Measurements from ENCODE around the gene OLIG1.

Gene OLIG1

GRCh38 chr21:33063907-33064622 is 5.9 kb upstream of the OLIG1 start:
- DNase-seq: no peak

DNA sequence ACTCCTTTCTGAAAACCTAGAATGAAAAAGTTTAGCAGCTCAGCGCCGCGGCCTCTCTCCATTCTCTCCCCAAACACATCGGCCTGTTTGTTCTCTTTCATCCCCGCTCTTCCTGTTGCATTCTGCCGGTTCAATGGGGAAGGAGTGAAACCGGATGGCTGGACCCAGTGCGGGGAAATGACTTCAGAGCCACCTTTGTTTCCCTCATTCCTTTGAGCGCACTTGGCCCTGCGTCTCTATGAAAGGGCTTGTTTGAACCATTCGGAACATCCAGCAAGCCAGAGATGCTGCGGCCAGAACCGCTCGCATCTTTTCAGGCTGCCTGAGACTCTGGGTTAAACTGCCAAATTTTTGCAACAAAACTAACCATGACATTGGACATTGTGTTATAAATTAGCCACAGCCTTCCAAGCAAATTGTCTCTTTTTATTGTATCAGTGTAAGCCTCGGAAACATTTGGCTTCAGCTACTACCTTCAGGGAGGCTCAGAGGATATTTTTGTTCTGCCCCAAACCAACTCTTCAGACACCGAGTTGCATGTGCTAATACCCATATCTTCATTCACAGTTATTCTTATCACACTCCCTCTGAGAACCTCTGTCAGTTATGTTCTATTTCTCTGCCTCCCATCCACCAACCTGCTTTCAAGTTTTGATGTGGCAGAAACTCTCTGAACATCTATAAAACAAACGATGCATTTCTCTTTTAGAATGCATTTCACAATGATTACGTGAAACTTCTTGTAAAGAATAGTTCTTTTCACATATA is 5.1 kb upstream of the OLIG1 start:
- no peak for DNase-seq

- DNase-seq: no peak
Measured at GRCh38 chr21:33067043-33067442, 2.9 kb upstream of the OLIG1 start.

DNA sequence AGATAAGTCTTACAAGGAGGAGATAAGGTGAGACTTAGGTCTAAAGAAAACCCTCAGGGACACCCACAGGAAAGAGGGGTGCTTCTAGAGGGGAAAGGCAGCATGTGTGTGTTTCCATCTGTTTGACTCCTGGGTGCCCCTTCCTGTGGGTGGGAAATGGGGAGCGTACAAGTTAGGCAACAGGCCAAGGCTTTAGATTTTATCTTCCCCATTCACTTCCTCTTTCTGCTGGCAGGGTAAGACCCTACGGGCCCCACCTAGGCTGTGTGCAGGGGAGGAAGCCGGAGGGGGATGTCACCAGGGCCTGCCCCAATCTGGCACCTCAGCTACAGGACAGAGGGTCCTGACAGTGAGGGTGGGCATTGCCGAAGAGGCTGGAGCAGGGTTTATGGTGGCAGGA is 2.5 kb upstream of the OLIG1 start:
- no peak for DNase-seq

DNA sequence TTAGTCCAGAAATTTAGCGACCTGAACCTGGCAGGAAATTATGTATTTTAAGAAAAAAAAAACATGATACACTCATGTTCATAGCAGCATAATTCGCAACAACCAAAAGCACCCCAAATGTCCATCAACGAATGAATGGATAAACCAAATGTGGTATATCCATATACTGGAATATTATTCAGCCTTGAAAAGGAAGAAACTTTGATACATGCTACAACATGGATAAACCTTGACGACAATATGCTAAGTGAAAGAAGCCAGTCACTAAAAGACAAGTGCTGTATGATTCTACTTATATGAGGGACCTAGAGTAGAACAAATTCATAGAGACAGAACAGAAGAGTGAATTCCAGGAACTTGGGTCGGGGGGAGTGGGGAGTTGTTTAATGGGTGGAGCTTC is 698 bp upstream of the OLIG1 start:
- no peak for DNase-seq

DNA sequence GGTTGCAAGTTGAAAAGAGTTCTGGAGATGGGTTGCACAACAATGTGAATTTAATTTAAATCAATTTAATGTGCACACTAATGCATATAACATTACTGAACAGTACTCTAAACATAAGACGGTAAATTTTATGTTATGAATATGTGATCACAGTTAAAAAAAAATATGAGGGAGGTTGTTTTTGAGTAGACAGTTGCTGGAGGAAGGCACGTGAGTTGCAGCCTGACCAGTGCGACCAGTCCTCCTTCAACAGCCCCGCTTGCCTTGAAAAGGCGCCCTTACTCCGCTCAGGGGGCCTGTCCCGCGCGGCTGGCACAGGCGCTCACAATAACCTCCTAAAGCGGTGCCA is 322 bp upstream of the OLIG1 start:
- DNase-seq: no peak

- DNase-seq: no peak
Measured at GRCh38 chr21:33070744-33070997, 730 bp downstream of the OLIG1 start.

- no peak for DNase-seq
Measured at GRCh38 chr21:33070998-33071769, 1.2 kb downstream of the OLIG1 start.

GRCh38 chr21:33071770-33072306 is 1.9 kb downstream of the OLIG1 start:
- no peak for DNase-seq

DNA sequence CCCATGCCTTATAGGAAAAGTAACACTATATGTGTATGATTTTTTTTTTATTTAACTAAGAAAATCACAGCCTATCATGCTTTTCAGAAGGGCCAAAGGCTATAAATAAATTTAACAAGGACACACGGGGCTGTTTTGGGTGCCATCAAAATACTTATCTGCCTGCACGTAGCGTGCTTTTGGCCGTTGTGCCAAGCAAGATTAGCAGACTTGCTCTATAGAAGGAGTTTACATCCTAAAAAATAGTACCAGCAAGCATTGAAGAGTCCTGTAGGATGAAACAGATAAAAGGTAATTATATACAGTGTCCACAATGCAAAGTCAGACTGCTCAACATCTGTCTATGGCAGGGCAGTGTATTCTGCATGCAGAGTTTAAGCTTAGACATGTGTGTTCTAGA is 3.7 kb downstream of the OLIG1 start:
- no peak for DNase-seq

DNA sequence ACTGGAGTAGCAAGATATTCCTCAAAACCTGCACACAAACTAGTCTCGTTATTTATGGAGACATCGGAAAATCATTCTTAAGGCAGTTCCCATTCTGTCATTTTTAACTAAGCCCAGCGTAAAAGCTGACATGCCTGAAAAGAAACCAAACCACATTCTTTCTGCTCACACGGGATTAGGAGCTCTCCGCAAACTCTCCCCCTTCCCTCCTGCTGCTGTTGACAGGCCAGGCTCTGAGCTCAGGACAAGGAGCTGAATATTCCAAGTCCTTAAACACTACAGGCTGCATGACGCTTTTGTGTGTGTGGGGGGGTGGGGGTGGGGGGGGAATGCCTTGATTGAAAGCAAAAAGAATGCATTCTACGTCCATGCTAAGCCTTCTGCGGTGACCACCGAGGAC is 5.2 kb downstream of the OLIG1 start:
- DNase-seq: no peak

DNA sequence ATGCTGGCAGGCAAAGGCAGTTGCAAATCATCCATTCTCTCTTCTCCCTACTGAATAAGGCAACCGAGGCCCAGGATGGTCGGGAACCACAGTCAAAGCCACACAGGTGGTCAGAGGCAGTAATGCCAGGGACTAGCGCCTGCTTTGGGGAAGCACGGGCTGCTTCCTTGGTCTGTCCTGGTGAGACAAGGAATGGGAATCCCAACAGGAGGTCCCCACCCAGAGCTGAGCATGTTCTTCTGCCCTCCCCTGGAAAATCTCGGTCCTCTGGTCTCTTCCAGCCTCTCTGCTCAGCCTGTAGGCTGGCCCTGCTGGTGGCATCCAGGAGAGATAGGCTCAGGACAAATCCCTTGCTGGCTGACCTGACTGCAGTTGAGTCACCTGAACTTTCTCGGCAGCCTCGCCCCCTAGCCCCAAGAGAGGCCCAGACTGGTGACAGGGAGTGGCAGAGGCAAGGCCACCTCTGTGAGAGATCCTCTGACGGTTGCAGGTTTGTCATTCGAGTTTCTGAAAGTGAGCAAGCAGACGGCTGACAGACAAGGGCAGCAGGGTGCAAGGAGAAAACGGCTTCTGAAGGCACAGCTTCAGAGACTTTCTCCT is 5.8 kb downstream of the OLIG1 start:
- no peak for DNase-seq

GRCh38 chr21:33076600-33077329 is 6.8 kb downstream of the OLIG1 start:
- no peak for DNase-seq

DNA sequence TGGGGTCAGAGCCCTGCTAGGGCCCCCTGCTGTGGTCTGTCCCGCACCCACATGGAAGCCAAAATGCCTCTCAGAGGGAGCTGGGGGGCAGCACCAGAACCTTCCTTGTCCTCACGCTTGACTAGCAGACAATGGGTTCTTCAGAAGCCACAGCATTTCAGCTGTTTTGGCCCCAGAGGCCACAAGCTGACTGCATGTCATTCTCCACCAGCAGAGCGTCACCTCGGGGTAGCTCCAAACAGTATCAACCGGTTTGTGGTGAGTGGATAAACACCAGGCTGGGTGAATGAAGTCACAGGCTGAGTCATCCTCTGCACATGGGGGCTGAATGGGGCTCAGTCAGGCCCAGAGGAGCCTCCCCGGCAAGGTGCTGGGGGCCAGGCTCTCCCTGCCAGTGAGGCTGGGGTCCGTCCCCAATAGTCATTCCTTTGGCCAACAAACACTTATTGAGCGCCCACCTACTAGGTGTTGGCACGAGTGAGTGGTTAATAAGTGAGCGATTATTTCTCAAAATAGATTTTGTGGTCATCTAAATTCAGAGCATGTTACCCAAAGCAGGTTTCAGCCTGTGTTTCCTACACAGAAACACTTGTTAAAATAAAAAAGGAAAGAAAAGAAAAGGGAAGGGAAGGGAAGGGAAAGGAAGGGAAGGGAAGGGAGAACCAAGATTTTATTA is 9.1 kb downstream of the OLIG1 start:
- no peak for DNase-seq

GRCh38 chr21:33080376-33080775 is 10.4 kb downstream of the OLIG1 start:
- DNase-seq: no peak

DNA sequence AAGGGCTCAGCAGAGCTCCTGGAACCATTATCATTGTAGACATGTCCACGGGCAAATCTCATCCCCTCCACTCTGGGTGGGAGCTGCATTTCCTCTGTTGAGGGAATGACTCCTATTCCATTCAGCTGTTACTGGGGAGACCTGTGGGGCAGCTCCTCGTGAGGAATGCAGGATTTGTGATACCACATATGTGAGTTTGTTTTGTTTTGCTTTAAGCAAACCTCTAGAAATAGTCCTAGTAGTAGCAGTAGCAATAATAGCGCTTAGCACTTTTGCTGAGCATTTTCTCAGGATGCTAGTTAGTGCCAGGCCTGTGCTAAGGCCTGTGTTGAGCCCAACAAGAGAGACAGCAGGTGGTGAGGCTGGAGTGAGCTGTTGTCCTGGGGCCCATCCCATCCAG is 10.8 kb downstream of the OLIG1 start:
- DNase-seq: no peak

GRCh38 chr21:33088384-33088783 is 18.4 kb downstream of the OLIG1 start:
- DNase-seq: no peak

- no peak for DNase-seq
Measured at GRCh38 chr21:33089395-33090119, 19.6 kb downstream of the OLIG1 start.

DNA sequence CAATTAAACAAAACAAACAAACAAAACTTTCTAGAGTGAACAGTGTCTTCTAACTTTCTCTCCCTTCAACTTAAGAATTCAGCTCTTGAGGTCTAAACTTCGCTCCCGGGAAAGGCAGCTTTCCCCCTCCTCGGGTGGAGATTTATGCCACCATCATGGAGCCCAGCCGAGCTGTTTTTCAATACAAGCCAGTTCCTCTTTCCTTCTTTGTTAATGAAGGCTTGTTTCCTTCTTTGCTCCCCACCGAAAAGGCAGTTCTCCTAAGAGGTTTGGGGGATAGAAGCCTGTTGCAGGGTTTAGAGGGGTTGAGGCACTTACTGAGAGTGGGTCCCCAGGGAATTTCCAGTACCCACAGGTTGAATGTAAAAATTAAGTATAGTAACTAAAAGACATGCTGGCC is 26.5 kb downstream of the OLIG1 start:
- DNase-seq: no peak

- no peak for DNase-seq
Measured at GRCh38 chr21:33099131-33099530, 29.2 kb downstream of the OLIG1 start.

GRCh38 chr21:33101300-33101911 is 31.5 kb downstream of the OLIG1 start:
- no peak for DNase-seq
